Ascending aorta (tissue), 2 donors: ENCODE results near the gene TCEAL2. TPM values are rescaled to one million over a fixed set of nuclear protein-coding genes. Genes with fewer than 3 reads are reported as not detected.

Experiments used
- DNase-seq, 2 donors: peaks; one replicate each; pipeline ENCODE4 v3.0.0-alpha.2; 2019; ENCODE audit warnings: low spot score in 2 of 2
- H3K27ac ChIP-seq, 2 donors: fragments of 200-600 bp; sonication (generic); one replicate each; pipeline ENCODE4 v1.5.1; 2016 to 2017; ENCODE audit warnings: mild to moderate bottlenecking in 1 of 2
- H3K27me3 ChIP-seq: fragments of 200-600 bp; sonication (generic); one replicate; pipeline ENCODE4 v1.5.1; 2017
- H3K36me3 ChIP-seq, 2 donors: fragments of 200-600 bp; sonication (generic); one replicate each; pipeline ENCODE4 v1.5.1; 2016
- H3K4me1 ChIP-seq, 2 donors: fragments of 200-600 bp; sonication (generic); one replicate each; pipeline ENCODE4 v1.5.1; 2016 to 2017; ENCODE audit warnings: mild to moderate bottlenecking in 1 of 2
- H3K4me3 ChIP-seq, 2 donors: fragments of 200-600 bp; sonication (generic); one replicate each; pipeline ENCODE4 v1.5.1; 2016 to 2017; ENCODE audit warnings: mild to moderate bottlenecking in 1 of 2
- H3K9me3 ChIP-seq, 2 donors: fragments of 200-600 bp; sonication (generic); one replicate each; pipeline ENCODE4 v1.5.1; 2016
- intact Hi-C: fragments of 100-400 bp; cut with DNase I; formaldehyde crosslinking; loops from one replicate; pipeline ENCODE4 v1.15.1; 2023
- total RNA-seq: library from RNA; depleted of rRNA; stranded (reverse); fragments of >200 nt; gene quantifications from one replicate; pipeline ENCODE4 v1.1.0, GENCODE V29; 2016
- TF ChIP-seq, protein P1 (sequence below), 3 experiments: fragments of 200-600 bp in 2 of 3; fragments of 450-650 bp in 1 of 3; sonication (generic) in 2 of 3; IDR thresholded peaks; one replicate each; pipeline ENCODE4 v1.5.1; 2016 to 2019; ENCODE audit warnings: antibody characterized with exemption in 3 of 3, mild to moderate bottlenecking in 1 of 3, moderate library complexity in 1 of 3

The TCEAL2 gene
- total RNA-seq, 1 donor from 2014 or later = not detected

DNA sequence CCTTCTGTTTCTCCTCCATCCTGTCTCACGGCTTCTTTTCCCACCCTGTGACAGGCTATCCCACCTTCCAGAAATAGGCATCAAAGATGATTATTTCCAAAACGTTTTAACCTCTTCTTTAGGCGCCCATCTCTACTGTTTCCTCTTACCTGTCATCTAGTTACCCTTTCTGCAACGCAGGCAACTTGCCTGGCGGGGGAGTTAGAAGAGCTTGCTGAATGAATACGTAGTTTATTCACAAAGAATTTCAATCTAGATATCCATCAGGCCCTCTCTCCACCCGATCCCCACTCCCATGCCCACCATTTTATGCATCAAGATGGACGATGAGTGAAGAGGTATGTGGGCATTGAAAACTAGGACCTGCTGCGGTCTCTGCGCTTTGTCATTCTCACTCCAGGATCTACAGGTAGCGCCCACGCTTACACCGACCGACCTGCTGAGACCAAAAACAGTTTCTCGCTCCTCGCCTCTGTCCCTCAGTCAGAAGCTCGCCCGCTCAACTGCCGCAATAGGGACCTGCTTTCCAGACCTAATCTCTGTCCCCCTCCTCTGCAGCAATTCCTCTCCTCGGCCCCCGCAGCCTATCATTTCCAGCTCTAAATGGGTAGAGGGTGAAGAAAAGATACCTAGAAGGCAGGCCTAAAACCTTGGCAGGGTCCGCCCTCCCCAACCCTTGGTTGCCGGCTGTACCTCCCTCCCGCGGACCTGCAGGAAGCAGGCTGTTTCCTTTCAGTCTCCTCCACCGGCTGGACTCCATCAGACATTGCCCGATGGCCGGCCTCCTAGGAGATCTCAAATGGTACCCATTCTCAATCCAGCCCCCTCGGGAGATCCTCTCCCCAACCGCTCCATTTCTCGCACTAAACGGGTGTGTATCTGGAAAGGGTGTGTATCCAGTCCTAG is 29.7 kb downstream of the TCEAL2 start:
- Histone ChIP-seq H3K9me3 (no peaks in the 10 kb centered on the region), H3K36me3 (no peaks in the 10 kb centered on the region), H3K4me3 (peak overlapping the region; percentile 39 to 70), H3K27me3 (no peaks in the 10 kb centered on the region), H3K4me1 (no peaks in the 10 kb centered on the region), H3K27ac (peak overlapping the region; percentile 74 to 81)
- TF ChIP-seq, protein P1, sequence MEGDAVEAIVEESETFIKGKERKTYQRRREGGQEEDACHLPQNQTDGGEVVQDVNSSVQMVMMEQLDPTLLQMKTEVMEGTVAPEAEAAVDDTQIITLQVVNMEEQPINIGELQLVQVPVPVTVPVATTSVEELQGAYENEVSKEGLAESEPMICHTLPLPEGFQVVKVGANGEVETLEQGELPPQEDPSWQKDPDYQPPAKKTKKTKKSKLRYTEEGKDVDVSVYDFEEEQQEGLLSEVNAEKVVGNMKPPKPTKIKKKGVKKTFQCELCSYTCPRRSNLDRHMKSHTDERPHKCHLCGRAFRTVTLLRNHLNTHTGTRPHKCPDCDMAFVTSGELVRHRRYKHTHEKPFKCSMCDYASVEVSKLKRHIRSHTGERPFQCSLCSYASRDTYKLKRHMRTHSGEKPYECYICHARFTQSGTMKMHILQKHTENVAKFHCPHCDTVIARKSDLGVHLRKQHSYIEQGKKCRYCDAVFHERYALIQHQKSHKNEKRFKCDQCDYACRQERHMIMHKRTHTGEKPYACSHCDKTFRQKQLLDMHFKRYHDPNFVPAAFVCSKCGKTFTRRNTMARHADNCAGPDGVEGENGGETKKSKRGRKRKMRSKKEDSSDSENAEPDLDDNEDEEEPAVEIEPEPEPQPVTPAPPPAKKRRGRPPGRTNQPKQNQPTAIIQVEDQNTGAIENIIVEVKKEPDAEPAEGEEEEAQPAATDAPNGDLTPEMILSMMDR (IDR thresholded peaks at IDR 0.05) = no peak
- intact Hi-C loops = loop anchor here (5.0 to 10.0 kb wide), 4 partner anchors 33 to 1000 kb away; partner anchors contain the start of genes GPRASP1 and TMSB15A
- peak in 1 of 2 donors; percentile 63 for DNase-seq

DNA sequence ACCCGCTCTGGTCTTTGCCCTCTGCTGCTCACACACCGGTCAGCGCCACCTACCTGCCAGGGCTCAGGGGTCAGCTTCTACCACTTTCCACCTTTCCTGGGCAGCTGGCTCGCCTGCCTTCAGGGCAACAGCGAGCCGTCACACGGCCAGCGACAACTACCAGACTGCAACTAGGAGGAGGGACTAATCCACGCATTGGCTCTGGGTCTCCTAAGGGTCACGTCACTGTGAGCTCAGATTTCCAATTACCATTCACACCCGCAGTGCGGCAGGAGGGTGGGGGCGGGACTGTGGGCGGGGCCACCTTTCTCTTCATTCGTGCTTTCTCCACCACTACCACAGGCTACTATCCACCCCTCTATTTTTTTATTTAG is 30.3 kb downstream of the TCEAL2 start, which contains the start of gene BEX5:
TSS of gene BEX5 (minus strand) at position 172 of the 374 bp plus-strand sequence. CDS start 1,712 bp downstream, outside the sequence.
- Histone ChIP-seq H3K27me3 (no peaks in the 10 kb centered on the region), H3K27ac (peak within 1 kb of the TSS; percentile 74 to 81), H3K36me3 (no peaks in the 10 kb centered on the region), H3K4me1 (no peaks in the 10 kb centered on the region), H3K9me3 (no peaks in the 10 kb centered on the region), H3K4me3 (peak within 1 kb of the TSS; percentile 39 to 70)
- TF ChIP-seq, protein P1 (IDR thresholded peaks at IDR 0.05) = no peak
- peak; percentile 21 to 83 for DNase-seq
- intact Hi-C loops = loop anchor here (2.0 to 10.0 kb wide), 5 partner anchors 33 to 999 kb away; partner anchors contain the start of genes GPRASP1, HNRNPH2 and TMSB15A

Other genes with a start within 250 kb of the TCEAL2 start
- 0.96 TPM for gene ZMAT1, start 193.7 kb upstream of the TCEAL2 start, total RNA-seq
- gene TCEAL6, start 16.8 kb downstream of the TCEAL2 start, total RNA-seq = not detected
- gene BEX5, start 30.3 kb downstream of the TCEAL2 start, total RNA-seq = not detected
- gene TCP11X1, start 89.6 kb downstream of the TCEAL2 start, total RNA-seq = not detected
- not detected for gene NXF2, start 121.5 kb downstream of the TCEAL2 start, total RNA-seq